NT2/D1 (cell line): ENCODE data around the gene SMAD1.
"Not testable (repeated sequence)": the region's sequence is repeated elsewhere in the genome, so short reads cannot be mapped to it uniquely, and the experiment has no call there.

ENCODE experiments used
- DNase-seq: peaks from one replicate; pipeline ENCODE4 v3.0.0-alpha.2; 2011; ENCODE audit warnings: low read depth, low spot score
- H3K27me3 ChIP-seq: 2 replicates; pipeline ENCODE4 v1.6.0; 2011; ENCODE audit warnings: mild to moderate bottlenecking; ENCODE audit not compliant: insufficient read length, insufficient read depth
- H3K36me3 ChIP-seq: 2 replicates; pipeline ENCODE4 v1.6.1; 2011; ENCODE audit warnings: mild to moderate bottlenecking, low read length, mixed read lengths; ENCODE audit not compliant: insufficient read depth, insufficient read length
- H3K4me1 ChIP-seq: 2 replicates; pipeline ENCODE4 v1.5.1; 2011; ENCODE audit not compliant: insufficient read depth, insufficient read length
- H3K4me3 ChIP-seq: 2 replicates; pipeline ENCODE4 v1.5.1; 2011; ENCODE audit warnings: low read depth; ENCODE audit not compliant: insufficient read length
- H3K9ac ChIP-seq: 2 replicates; pipeline ENCODE4 v1.6.0; 2011; ENCODE audit warnings: low read depth; ENCODE audit not compliant: insufficient read length
- H3K9me3 ChIP-seq: 2 replicates; pipeline ENCODE4 v1.5.1; 2011; ENCODE audit warnings: mild to moderate bottlenecking, low read length; ENCODE audit not compliant: insufficient read depth
- SUZ12 ChIP-seq: IDR thresholded peaks from 2 replicates; pipeline ENCODE4 v1.6.1; 2011; ENCODE audit not compliant: insufficient read length, insufficient read depth; ENCODE audit errors: extremely low read depth
- YY1 ChIP-seq: IDR thresholded peaks from 2 replicates; pipeline ENCODE4 v1.6.1; 2011; ENCODE audit not compliant: insufficient read length, insufficient read depth
- ZNF274 ChIP-seq: IDR thresholded peaks from 2 replicates; pipeline ENCODE4 v1.6.1; 2011; ENCODE audit warnings: mild to moderate bottlenecking, low read depth, low read length

Gene SMAD1

DNA sequence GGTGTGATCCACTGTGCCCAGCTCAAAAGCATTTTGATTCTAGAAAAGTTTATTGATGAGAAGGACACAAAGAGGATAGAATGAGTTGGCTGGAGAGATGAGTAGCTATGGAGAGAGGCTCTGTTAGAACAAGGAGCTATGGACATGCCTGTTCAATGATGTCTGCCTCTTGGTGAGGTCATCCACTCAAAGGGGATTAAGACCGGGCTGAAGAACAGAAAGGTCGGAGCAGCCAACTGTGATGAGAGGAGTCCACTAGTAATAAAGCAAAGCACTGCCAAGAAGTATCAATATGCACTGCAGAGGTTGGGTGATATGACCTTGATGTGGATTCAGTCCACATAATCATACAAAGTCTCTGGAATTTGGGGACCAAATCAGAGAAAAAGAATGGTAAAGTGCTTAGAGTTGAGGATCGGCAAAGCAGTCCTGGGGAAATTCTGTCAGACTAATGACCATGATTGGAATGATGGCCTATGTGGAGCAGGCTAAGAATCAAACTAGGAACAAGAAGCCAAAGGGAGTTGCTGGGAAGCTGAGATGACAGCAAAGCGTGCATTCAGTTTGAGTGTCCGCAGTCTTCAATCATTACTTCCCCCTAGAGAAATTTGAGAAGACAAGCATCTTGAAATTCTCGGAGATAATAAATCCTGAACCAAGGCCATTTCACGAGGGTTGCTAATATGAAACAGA lies 81.8 kb downstream of the SMAD1 start:
- Histone ChIP-seq H3K36me3 (peaks cover 7% of the 10 kb centered on the region), H3K27me3 (no peaks in the 10 kb centered on the region), H3K4me3 (no peak overlapping the region), H3K4me1 (peaks cover 3% of the 10 kb centered on the region), H3K9me3 (peaks cover 7% of the 10 kb centered on the region; the same call in 1 of the 2 replicates), H3K9ac (no peak overlapping the region)
- TF ChIP-seq SUZ12 (no peak), YY1 (no peak), ZNF274 (no peak)
- no peak for DNase-seq

DNA sequence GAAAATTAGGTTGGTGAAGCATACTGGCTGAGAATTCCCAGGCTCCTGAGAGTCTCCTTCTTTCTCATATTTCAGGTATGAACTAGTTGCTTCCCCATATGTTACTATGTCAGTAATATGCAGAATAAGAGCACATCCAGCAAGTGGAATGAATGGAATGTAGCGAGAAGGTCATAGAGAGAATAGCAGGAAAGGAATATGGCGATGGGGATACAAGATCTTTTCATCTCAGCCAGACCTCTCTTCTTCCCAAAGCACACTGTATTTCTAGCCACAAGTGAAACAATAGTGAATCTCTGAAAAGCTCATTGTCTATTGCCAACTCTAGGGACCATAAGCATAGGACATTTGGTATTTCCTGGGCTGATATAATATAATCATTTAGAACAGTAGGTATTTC lies 82.9 kb downstream of the SMAD1 start:
- Histone ChIP-seq H3K27me3 (no peaks in the 10 kb centered on the region), H3K4me1 (peaks cover 3% of the 10 kb centered on the region), H3K4me3 (no peak overlapping the region), H3K9me3 (peaks cover 9% of the 10 kb centered on the region; the same call in 1 of the 2 replicates), H3K9ac (no peak overlapping the region), H3K36me3 (peaks cover 1% of the 10 kb centered on the region)
- DNase-seq, result no peak
- TF ChIP-seq SUZ12 (no peak), ZNF274 (no peak), YY1 (no peak)

GRCh38 chr4:145565328-145565727 lies 83.7 kb downstream of the SMAD1 start:
- no peak for DNase-seq
- no peak for TF ChIP-seq SUZ12
- no peak for TF ChIP-seq ZNF274
- no peak for TF ChIP-seq YY1
- Histone ChIP-seq H3K4me3 (no peak overlapping the region), H3K4me1 (peaks cover 3% of the 10 kb centered on the region), H3K36me3 (no peaks in the 10 kb centered on the region), H3K9ac (no peak overlapping the region), H3K9me3 (peaks cover 9% of the 10 kb centered on the region; the same call in 1 of the 2 replicates), H3K27me3 (no peaks in the 10 kb centered on the region)

- no peak overlapping the region for H3K4me3 ChIP-seq
- H3K9me3 ChIP-seq, result peaks cover 9% of the 10 kb centered on the region; the same call in 1 of the 2 replicates
- no peak for DNase-seq
- H3K9ac ChIP-seq, result no peak overlapping the region
- H3K4me1 ChIP-seq, result peaks cover 3% of the 10 kb centered on the region
- no peak for TF ChIP-seq ZNF274
- no peak for TF ChIP-seq YY1
- TF ChIP-seq SUZ12, result no peak
- no peaks in the 10 kb centered on the region for H3K36me3 ChIP-seq
- no peaks in the 10 kb centered on the region for H3K27me3 ChIP-seq
These were observed 84.5 kb downstream of the SMAD1 start for GRCh38 chr4:145566086-145566708.

GRCh38 chr4:145566768-145567167 lies 85.1 kb downstream of the SMAD1 start:
- DNase-seq, result no peak
- Histone ChIP-seq H3K27me3 (no peaks in the 10 kb centered on the region), H3K4me3 (no peak overlapping the region), H3K4me1 (peaks cover 3% of the 10 kb centered on the region), H3K9ac (no peak overlapping the region), H3K9me3 (peaks cover 9% of the 10 kb centered on the region; the same call in 1 of the 2 replicates), H3K36me3 (no peaks in the 10 kb centered on the region)
- no peak for TF ChIP-seq ZNF274
- no peak for TF ChIP-seq YY1
- no peak for TF ChIP-seq SUZ12

DNA sequence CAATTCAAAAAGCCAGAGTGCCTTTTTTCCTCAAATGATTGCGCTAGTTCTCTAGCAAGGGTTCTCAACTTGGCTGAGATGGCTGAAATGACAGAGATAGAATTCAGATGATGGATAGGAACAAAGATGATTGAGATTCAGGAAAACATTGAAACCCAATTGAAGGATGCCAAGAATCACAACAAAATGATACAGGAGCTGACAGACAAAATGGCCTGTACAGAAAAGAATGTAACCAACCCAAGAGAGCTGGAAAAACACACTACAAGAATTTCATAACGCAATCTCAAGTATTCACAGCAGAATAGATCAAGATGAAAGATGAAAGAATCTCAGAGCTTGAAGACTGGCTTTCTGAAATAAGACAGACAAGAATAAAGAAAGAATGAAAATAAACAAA lies 85.9 kb downstream of the SMAD1 start:
- no peaks in the 10 kb centered on the region for H3K36me3 ChIP-seq
- H3K27me3 ChIP-seq, result no peaks in the 10 kb centered on the region
- H3K9ac ChIP-seq, result no peak overlapping the region
- peaks cover 3% of the 10 kb centered on the region for H3K4me1 ChIP-seq
- no peak overlapping the region for H3K4me3 ChIP-seq
- TF ChIP-seq YY1 (no peak), ZNF274 (no peak)
- peaks cover 9% of the 10 kb centered on the region; the same call in 1 of the 2 replicates for H3K9me3 ChIP-seq
- DNase-seq, result no peak

GRCh38 chr4:145574546-145574945 lies 92.9 kb downstream of the SMAD1 start:
- not testable (repeated sequence) for DNase-seq, H3K9me3 ChIP-seq, H3K4me1 ChIP-seq, H3K4me3 ChIP-seq, H3K36me3 ChIP-seq, H3K9ac ChIP-seq, H3K27me3 ChIP-seq
